RPMI8226 (cell line): ENCODE measurements around the gene KCNK16.
"Not testable (repeated sequence)": the region's sequence is repeated elsewhere in the genome, so short reads cannot be mapped to it uniquely, and the experiment has no call there.

Experiments
- DNase-seq: peaks from one replicate; pipeline ENCODE4 v3.0.0-alpha.2; 2015

KCNK16 gene

DNA sequence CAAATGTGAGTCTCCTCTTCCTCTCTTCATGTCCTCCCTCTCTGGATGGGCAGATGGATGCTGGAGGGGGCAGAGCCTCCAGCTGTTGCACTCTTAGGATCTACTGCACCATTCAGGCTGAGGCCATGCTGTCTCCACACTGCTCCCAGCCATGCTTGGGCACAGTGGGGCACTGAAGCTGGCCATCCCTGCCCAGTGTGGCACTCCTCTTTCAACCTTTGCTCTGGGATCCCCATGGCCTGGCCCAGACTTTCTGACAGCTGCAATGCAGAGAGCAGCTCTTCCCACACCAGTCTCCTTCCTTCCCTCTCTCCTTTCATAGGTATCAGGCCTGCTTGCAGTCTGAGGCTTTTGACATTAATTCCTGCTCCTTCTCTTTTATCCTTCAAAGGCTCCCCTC lies 17.6 kb downstream of the KCNK16 start:
- DNase-seq = no peak

DNA sequence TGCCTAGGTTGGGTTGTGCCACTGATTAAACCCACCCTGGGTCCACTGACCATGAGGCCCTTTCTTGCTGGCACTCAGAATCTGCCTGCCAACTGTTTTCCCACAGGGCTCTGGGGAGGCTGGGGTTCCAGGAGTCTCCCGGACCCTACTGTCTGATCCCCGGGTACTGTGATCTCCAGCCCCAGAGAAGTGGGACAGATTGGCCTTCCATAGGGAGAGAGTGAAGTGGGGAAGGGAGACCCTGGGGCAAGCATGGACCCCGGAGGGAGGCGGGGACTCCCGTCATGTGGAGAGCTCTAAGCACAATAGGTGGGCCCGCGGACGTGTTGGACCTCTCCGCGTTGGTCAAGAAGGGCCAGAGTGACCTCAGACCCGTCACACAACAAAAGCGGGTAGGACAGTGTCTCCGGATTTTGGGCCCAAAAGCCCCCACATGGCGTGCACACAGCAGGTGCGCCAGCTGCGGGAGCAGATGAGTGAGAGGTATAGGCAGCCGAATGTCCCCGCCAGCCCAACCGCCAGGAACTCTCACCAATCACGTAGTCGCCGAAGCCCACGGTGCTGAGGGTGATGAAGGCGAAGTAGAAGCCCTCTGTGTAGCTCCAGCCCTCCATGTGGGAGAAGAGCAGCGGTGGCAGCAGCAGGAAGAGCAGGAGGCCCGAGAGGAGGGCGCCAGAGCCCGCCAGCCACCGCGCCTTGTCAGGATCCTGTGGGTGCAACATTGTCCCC lies 18.9 kb downstream of the KCNK16 start:
- no peak for DNase-seq

DNA sequence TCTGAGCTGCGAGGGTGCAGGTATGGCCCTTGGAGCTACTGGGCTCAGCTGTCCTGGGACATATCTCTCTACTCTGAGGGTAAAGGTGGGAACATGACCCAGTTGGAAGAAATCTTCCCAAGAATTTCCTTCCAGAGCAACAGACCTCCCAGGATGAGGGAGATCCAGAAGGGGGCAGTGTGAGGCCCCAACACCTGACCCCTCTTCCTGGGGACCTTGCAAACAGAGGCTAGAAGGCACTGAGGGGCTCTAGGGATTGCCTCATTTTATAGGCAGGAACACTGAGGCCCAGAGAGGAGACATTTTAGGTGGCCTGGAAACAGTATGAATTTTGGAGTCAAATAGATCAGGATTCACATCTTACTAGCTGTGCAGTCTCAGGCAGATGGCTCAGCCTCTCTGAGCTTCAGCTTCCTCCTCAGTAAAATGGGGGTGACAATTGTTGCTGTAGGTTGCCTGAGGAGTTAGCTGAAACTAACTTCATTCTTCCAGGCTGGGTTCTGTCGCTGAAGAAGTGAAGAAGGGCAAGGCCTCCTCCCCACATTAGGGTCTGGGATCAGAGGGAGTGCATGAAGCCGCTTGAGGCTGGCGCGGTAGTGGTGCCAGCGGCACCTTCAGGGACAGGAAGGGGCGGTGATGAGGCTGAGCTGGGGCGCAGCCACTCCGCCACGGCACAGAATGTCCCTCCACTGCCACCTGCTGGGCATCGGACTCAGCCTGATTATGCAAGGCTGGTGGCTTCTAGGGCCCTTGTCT lies 19.7 kb downstream of the KCNK16 start:
- peak; percentile 81 for DNase-seq

DNA sequence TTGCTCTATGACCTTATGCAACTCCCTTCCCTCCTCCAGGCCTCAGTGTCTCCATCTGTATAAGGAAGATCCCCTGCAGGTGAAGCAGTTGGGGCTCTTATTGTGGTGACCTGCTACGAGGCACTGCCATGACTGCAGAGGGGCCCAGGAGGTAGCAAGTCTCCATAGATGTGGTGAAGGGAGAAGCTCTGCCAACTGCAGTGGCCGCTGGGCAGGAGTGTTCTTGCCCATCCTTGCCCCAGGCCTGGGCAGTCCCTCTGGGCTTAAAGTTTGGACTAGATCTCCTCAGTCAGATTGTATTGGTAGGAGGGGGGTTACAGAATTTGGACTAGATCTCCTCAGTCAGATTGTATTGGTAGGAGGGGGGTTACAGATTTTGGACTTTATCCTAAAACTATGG lies 20.5 kb downstream of the KCNK16 start:
- no peak for DNase-seq

DNA sequence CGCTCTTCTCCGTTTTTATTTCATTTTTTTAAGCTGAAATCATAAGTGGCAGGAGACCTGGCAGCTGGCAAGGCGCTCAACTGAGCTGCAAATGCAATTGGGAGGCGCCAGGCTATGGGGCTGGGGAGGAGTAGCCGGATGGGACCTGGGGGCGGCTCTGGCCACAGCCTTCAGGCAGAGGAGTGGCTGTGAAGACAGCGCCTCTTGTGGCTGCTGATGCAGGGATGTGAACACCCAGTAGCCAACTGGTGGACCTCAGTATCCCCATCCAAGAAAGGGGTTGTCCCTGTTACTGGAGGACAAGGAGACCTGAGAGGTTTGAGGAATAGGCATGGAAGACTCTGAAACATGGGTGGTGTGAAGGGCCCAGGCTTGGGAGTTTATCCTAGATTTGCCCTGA lies 20.9 kb downstream of the KCNK16 start:
- peak; percentile 60 for DNase-seq

DNA sequence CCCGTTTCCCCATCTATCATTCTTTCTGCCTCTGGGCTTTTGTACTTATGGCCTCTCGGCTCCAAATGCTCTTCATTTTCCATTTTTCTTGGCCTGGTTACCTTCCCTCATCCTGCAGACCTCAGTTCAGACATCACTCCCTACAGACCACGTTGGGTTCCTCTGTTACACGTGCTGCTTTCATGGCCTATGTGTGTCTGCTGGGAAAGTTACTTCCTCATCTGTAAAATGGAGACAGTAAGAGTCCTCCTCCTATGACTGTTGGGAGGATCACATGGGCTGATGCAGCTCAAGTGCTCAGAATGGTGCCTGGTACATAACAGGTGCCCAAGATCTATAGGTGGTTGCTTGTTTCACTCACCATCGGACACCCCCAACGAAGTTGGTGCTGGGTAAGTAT lies 21.8 kb downstream of the KCNK16 start:
- DNase-seq = no peak

DNA sequence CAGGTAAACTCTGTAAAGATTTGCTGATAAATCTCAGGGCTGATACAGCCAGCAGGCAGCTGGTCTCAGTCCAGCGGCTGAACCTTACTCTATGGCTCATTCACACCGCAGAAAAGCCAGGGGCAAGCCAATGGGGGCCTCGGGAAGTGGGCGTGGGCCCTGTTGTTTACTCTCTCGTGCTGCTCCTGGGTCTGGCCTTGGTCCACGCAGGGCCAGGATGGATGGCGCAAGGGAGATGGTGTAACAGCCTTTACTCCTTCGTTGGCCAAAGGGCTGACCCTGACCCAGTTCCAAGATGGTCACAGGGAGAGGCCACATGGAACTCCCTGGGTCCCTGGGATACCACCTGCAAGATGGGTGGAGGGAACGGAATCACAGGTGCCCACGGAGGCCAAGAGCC lies 24.4 kb downstream of the KCNK16 start:
- DNase-seq = no peak

DNA sequence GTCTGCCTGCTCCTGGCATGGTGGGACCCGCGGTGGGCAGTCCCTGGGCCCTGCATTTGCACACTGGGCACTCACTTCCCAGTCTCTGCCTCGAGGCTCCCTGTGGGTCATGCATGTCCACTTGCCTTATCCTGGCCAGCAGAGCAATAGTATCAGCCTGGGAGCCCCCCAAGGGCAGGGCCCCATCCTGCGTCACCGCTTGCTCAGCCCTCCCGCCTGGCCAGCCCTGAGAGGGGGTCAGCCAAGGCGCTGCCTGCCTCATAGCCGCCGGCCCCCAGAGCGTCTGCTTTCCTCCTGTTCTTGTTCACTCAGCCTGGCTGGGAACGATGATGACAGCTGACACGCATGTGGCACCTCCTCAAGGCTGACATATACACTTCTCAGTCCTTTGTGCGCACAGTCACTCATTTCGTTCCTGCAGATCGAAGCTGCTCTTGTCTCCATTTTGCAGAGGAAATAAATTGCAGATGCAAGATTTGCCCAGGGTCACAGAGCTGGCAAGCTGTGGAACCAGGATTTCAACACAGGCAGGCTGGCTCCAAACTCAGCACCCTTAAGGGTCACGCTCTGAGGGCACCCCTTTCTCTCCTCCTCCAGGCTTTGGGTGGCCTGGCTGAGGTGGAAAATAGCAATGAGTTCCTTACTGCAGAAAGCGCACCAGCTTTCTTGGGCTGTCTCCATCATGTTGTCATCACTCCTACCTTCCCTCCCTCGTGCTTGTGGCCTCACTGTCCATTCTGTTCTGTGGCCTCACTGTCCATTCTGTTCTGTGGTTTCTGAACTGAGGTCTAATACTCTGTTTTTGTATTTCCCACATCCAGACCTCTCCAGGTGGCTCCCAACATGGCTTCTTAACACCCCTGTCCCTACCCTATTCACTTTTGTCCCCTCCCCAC lies 25.5 kb downstream of the KCNK16 start:
- no peak for DNase-seq

DNA sequence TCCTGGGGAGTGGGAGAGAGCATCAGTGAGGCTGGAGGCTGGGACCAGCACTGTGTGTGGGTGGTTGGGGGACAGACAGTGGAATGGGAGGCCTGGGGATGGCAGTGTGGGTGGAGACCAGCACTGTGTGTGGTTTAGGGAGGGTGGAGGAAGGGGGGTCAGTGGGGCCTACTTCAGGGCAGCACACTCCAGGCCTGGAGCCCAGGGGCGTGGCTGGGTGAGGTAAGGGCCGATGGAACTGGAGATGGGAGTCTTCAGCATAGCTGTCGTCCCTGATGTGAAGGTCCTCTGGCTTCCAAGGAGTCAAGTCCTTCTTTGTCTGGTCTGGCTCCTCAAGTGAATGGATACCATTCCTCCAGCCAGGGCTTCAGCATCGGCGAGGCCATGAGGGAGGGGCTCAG lies 26.9 kb downstream of the KCNK16 start:
- DNase-seq = no peak

DNA sequence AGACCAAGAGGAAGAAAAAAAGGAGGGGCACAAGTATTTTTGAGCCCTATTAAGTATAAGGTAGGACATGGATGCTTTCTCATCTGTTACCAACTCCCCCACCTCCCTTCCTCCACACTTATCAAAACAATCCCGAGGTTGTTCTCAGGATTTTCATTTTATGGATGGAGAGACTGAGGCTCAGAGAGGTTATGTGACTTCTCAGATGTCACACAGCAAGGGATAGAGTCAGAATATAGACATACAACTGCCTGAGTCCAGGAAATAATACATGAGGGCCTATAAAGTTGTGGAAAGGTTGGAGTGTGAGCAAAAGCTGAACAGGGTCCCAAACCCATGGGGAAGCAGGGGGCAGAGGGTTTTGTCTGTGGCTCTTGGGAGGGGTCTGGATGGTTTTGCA lies 27.6 kb downstream of the KCNK16 start:
- no peak for DNase-seq

DNA sequence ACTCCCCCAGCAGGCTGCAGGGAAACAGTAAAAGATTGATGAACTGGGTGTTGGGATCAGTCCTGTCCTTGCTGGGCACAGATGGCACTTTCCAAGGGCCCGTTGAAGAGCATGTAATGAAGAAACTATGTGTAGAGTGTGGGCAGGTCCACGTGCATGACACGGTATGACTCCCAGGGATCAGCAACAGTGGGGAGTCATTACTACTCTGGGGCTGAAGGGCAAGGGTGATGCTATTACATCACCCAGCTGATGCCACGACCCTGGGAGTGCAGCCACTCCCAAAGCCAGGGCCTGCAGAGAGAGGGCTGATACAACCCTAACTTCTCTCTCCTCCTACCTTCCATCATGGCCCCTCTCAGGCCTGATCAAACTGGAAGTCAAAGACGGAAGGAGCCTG lies 28.4 kb downstream of the KCNK16 start:
- no peak for DNase-seq

DNA sequence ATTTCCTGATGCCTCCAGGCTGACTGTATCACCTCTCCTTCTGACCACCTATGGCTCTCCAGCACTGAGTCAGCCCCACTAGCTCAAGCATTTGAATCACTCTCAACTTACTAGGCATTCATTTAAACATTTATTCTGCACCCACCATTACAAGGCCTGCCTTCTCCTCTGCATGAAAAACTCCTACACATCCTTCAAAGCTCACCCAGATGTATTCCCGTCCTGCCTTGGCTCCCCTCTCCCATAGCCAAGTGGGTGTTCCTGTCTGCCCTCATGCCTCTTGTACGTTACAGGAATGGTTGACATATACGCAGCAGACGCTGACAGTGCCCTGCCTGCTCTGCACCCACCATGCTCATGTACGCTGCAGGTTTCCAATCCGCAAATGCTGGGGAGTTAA lies 29.9 kb downstream of the KCNK16 start:
- no peak for DNase-seq

DNA sequence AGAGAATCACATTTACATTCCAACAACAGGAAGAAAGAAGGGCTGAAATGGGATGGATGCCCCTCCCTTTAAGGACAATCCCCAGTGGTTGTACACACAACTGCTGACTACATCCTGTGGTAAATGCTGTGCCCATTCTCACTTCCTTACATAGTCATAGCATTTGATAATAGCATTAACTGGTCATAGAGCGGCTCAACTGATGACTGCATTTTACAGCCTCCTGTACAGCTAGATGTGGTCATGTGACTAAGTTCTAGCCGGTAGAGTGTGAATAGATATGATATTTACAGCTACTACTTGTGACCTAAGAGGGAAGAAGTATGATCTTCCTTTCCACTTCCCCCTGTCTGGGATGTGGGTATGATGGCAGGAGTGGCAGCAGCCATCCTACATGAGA lies 33.0 kb downstream of the KCNK16 start:
- peak; percentile 17 for DNase-seq

DNA sequence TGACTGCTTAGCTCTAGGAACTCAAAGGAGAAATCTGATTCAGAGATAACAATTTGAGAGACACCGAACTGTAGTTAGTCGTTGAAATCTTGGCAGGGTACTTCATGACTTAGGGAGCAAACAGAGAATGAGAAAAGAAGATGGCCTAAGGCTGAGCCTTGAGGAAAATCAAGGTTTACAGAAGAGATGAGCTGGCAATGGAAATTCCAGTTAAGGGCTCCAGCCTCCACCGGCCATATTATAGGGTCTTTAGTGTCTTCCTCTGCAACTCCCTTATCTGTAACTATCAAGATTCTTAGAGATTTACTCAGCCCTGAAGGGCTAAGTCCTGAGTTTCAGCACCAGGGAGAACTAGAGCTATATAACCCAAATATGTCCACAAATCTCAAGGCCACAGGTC lies 34.9 kb downstream of the KCNK16 start:
- no peak for DNase-seq

DNA sequence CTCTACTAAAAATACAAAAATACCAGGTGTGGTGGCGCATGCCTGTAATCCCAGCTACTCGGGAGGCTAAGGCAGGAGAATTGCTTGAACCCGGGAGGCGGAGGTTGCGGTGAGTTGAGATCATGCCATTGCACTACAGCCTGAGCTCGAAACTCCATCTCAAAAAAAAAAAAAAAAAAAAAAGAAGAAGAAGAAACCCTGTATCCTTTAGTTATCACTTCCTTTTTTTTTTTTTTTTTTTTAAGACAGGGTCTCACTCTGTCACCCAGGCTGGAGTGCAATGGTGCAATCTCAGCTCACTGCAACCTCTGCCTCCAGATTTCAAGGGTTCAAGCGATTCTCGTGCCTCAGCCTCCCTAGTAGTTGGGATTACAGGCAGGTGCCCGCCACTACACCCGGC lies 35.9 kb downstream of the KCNK16 start:
- not testable (repeated sequence) for DNase-seq

DNA sequence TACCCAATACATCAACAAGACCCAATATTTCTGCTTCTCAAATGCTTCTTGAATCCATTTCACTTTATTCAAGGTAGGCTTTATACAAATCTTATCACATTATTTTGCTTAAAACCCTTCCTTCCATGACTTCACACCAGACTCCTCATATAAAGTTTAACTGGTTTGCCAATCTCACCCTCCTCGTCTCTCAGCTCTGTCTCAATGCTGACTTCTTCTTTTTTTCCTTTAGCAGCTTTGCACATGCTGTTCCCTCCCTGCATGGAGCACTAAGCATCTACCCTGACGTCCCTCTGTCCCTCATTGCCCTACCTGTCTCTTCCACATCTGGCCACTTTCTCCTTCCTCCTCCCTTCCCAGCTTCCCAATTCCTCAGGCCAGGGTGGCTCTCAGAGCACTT lies 39.7 kb downstream of the KCNK16 start:
- DNase-seq = no peak

DNA sequence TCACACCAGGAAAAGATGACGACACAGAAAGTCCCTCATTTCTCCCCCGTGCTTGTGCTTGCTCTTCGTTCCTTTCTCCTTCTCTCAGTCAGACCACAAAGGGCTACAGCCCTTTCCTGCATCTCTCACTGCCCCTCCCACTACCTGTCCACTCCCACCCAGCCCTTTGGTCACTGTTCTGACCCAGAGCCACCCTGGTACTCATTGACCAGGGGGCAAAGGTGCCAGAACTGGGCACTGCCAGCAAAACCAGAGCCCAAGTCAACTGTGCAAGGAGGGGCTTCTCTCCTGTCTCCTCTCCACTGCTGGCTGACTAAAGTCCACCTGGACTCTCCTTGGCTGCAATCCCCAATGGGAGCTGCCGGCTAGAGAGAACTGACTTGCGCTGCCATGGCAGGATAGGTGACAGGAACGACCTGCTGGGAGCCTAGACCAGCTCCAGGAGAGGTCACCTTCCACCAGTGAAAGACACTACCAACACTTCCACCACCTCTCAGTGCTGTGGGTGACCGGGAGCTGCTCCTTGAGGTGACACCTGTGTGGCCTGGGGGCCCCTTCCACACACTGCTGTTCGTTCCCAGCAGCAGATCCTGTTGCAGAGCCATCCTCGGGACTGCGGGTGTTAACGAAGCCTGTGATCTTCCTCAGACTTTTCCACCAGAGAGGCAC lies 41.1 kb downstream of the KCNK16 start:
- no peak for DNase-seq

DNA sequence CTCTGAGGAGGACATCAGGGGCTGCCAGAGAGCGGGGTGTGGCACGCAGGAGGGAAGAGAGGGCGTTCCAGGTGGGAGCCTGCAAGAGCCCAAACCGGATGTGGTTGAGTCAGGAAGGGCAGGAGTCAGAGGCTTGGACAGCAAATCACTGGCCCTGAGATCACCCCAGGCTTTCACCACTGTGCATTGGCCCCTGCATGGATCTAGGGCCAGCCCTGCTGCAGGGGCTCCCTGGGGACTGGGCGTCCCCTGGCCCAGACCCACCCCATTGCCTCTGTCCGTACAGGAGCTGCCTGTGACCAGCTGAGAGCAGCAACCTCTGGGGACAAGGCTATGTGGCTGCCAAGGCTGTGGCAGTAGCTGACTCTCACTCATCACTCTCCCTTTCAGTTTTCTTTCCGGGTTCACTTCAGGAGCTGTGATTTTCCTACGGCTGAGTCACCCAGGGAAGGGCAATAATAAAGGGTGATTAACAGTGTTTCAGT lies 42.2 kb downstream of the KCNK16 start:
- DNase-seq = no peak

DNA sequence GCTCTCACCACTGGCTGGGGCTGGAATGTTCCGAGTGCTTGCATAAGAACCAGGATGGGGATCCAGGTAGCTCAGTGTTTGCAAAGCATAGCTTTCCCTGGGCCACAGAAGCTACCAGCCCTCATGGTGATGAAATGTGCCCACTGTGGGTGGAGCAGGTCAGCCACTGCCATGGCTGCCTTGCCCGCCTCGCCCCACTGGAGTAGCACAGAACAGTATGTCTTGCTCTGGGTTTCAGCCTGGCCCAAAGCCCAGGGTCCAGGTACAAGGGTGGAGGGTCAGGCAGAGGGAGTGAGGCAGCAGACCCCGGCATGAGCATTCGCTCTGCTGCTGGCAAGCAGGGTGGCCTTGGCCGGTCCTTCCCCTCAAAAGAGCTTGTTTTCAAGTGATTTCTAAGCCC lies 43.0 kb downstream of the KCNK16 start:
- DNase-seq = no peak

DNA sequence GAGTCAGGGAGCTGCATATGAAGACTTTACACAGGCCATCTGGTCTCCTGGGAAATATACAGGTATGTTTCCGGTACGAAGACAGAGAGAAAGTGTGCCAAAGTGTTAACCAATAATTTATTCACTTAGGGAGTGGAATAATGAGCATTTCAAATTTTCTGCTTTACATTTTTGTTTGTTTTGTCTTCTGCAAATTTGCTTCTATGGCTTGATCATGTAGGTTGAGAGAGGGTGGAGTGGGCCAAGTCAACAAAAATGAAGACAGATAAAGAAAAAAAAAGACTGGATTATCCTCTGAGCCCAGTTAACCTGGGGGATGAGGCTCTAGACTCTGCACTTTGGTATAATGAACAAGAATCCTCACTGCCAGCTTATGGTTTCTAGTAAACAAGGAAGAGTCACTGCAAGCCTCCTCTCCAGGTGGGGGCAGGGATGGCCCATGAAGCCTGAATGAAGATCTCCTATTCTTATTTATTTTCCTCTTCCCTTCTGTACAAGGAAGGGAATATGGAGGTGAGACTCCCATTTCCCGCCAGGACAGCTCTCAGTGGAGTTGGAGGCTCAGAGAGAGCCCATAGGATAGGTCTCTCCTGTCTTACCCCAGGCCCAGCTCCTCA lies 46.0 kb downstream of the KCNK16 start:
- no peak for DNase-seq

DNA sequence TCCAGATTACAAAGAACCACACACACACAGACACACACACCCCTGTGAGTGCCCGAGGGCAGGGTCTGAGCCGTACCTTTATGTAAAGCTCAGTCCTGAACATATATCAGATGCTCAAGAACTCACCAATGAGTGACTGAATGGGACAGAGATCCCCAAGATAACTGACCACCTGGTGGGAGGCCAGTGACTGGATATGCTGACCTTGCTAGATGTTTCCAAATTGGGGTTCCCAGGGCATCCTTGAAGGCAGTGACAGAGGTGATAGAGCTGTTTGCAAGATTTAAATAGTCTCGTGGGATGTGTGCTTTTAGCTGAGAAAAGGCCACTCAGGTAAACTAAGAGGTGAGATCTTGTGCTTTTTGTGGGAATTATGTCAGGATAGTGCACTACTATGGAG lies 47.6 kb downstream of the KCNK16 start:
- no peak for DNase-seq

DNA sequence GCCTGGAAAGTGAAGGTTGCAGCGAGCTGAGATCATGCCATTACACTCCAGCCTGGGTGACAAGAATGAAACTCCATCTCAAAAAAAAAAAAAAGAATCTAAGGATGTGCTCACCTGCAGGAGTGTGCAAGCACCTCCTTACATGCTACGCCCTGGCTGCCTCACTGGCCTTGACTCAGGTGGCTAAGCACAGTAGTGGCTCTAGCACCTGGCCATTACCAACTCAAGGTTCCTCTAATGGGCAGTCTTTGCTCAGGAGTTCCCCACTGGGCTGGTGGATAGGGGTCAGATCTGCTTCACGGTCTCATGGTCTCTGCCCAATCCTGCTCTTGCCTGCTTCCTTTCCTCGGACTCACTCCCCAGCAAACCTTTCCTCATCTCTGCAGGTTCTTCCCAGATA lies 48.0 kb downstream of the KCNK16 start:
- DNase-seq = no peak
